ENCODE measurements around the gene RAPGEF5. TPM values are rescaled to one million over a fixed set of nuclear protein-coding genes. Genes with fewer than 3 reads are reported as not detected.
A peak's percentile ranks its signal among the peaks of the same experiment; 100 is the strongest.

The RAPGEF5 gene
- total RNA-seq, 1 donor from 2014 or later: 65.8 TPM

GRCh38 chr7:22220941-22221340 lies 136.0 kb downstream of the RAPGEF5 start:
- H3K4me1 ChIP-seq: peaks cover 12 to 25% of the 10 kb centered on the region in 2 donors
- H3K27ac ChIP-seq: peak overlapping the region; percentile 74 to 86
- H3K27me3 ChIP-seq: no peaks in the 10 kb centered on the region
- H3K4me3 ChIP-seq: peak overlapping the region in 1 of 2 donors; percentile 58
- intact Hi-C loops (cut with DNase I): no loop called here
- DNase-seq (ENCODE audit: low spot score in 2 of 2): no peak
- no peak for TF ChIP-seq CTCF (IDR thresholded peaks at IDR 0.05)
- no peaks in the 10 kb centered on the region for H3K9me3 ChIP-seq
- H3K36me3 ChIP-seq: no peaks in the 10 kb centered on the region

- Histone ChIP-seq H3K36me3 (no peaks in the 10 kb centered on the region), H3K27me3 (no peaks in the 10 kb centered on the region), H3K27ac (peak overlapping the region; percentile 74 to 86), H3K4me3 (peak overlapping the region; percentile 48 to 58), H3K4me1 (peaks cover 16 to 34% of the 10 kb centered on the region in 2 donors), H3K9me3 (no peaks in the 10 kb centered on the region)
- no peak for DNase-seq (ENCODE audit: low spot score in 2 of 2)
- intact Hi-C loops (cut with DNase I): loop anchor here (10.0 kb wide), 3 partner anchors 365 to 885 kb away; partner anchors contain the start of gene KLHL7
- no peak for TF ChIP-seq CTCF (IDR thresholded peaks at IDR 0.05)
These were observed 137.0 kb downstream of the RAPGEF5 start for GRCh38 chr7:22219739-22220493.

GRCh38 chr7:22219036-22219435 lies 137.9 kb downstream of the RAPGEF5 start:
- no peak for DNase-seq (ENCODE audit: low spot score in 2 of 2)
- Histone ChIP-seq H3K27me3 (no peaks in the 10 kb centered on the region), H3K36me3 (no peaks in the 10 kb centered on the region), H3K9me3 (no peaks in the 10 kb centered on the region), H3K27ac (peak overlapping the region; percentile 74 to 86), H3K4me3 (peak overlapping the region; percentile 48 to 58), H3K4me1 (peaks cover 16 to 28% of the 10 kb centered on the region in 2 donors)
- intact Hi-C loops (cut with DNase I): loop anchor here (10.0 kb wide), 3 partner anchors 366 to 886 kb away; partner anchors contain the start of gene KLHL7
- no peak for TF ChIP-seq CTCF (IDR thresholded peaks at IDR 0.05)

- intact Hi-C loops (cut with DNase I): loop anchor here (10.0 kb wide), 3 partner anchors 368 to 888 kb away; partner anchors contain the start of gene KLHL7
- no peaks in the 10 kb centered on the region for H3K36me3 ChIP-seq
- TF ChIP-seq CTCF (IDR thresholded peaks at IDR 0.05): no peak
- peak overlapping the region; percentile 74 to 86 for H3K27ac ChIP-seq
- H3K4me1 ChIP-seq: peaks cover 16 to 36% of the 10 kb centered on the region in 2 donors
- H3K4me3 ChIP-seq: peak overlapping the region; percentile 48 to 58
- no peak for DNase-seq (ENCODE audit: low spot score in 2 of 2)
- H3K9me3 ChIP-seq: no peaks in the 10 kb centered on the region
- H3K27me3 ChIP-seq: no peaks in the 10 kb centered on the region
These were observed 140.0 kb downstream of the RAPGEF5 start for GRCh38 chr7:22216832-22217475.

- Histone ChIP-seq H3K4me1 (peaks cover 16 to 37% of the 10 kb centered on the region in 2 donors), H3K27me3 (no peaks in the 10 kb centered on the region), H3K9me3 (no peaks in the 10 kb centered on the region), H3K36me3 (no peaks in the 10 kb centered on the region), H3K27ac (peak overlapping the region; percentile 74 to 86), H3K4me3 (peak overlapping the region; percentile 48 to 58)
- TF ChIP-seq CTCF (IDR thresholded peaks at IDR 0.05): no peak
- no peak for DNase-seq (ENCODE audit: low spot score in 2 of 2)
- intact Hi-C loops (cut with DNase I): loop anchor here (10.0 kb wide), 3 partner anchors 368 to 888 kb away; partner anchors contain the start of gene KLHL7
These were observed 140.6 kb downstream of the RAPGEF5 start for GRCh38 chr7:22216309-22216708.

All from ascending aorta (tissue), 2 donors.